IPS-NIHi11 (cell line): ENCODE results near the gene APOL3.
"Not testable (repeated sequence)": the region's sequence is repeated elsewhere in the genome, so short reads cannot be mapped to it uniquely, and the experiment has no call there.

Source experiments
- DNase-seq: peaks from one replicate; pipeline ENCODE4 v3.0.0; 2012; ENCODE audit warnings: mixed read lengths, low spot score

Gene APOL3

GRCh38 chr22:36134182-36134581, 26.4 kb downstream of the APOL3 start:
- no peak for DNase-seq

- DNase-seq: no peak
Observed at GRCh38 chr22:36131907-36132306, 28.6 kb downstream of the APOL3 start.

DNA sequence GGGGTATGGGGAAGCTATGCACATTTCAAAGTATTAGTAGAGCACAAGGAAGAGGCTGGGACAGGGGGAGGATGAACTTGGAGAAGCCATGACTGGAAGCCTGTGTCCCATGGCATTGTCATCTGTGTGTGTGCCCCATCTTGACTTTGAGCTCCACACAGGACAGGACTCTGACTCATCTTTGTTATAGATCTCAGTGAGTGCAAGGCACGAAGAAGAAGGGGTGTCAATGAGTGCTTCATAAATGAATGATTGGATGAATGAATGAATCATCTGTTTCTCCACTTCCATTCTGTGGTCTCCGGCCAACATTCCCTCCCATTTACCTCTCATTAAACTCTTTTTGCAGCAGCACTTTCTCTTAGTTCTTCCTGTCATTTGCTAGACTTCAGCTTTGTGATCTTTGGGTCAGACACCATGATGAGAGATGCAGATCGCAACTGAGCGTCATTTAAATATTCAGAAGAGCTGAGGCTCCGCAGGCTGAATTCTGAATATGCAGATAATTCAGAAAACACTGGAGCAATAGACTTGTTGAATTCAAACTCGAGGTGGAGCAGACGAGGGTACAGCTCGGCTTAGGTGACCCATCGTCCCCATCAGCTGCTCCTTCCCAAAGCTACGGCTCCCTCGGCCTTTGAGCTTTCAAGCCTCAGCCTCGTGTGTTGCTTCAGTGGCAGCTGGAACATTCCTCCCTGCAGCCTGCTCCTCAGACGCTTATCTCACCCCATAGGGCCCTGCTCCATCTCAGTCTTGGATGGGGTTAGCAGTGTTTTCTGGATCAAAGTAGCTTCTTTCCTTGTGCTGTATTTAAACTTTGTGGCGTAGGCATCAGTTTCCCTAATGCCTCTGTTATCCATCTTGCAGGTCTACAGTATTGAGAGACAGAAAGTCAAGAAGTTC, 30.8 kb downstream of the APOL3 start:
- DNase-seq: no peak

DNA sequence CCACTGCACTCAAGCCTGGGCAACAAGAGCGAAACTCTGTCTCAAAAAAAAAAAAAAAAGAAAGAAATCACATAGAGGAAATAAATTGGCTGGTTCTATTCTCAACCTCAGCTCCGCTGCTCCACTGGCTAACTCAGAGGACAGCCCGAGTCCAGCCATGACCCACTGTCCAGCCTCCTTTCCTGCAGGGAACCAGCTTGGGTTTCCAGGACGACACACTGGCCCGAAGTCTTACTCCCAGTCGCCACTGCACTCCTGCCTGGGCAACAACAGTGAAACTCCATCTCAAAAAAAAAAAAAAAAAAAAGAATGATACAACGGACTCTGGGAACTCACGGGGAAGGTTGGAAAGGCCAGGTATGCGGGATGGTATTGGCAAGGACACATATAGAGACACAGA, 31.5 kb downstream of the APOL3 start:
- no peak for DNase-seq

GRCh38 chr22:36125994-36126531, 34.5 kb downstream of the APOL3 start:
- no peak for DNase-seq

GRCh38 chr22:36125434-36125833, 35.1 kb downstream of the APOL3 start:
- no peak for DNase-seq

DNA sequence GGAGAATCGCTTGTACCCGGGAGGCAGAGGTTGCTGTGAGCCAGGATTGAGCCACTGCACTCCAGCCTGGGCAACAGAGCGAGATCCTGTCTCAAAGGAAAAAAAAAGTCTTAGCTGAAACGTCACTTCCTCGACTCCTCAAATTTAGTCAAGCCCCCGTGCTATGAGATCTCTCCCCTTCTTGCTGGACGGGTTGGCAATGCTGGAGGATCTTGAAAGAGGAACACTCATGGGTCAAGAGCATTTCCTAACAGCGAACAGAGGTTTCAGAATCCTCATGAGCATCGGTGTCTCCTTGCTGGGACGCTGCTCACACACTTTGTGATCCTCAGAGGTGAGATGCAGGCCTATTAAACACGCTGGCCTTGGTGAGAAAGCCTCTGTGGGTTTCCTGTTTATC, 35.9 kb downstream of the APOL3 start:
- no peak for DNase-seq

DNA sequence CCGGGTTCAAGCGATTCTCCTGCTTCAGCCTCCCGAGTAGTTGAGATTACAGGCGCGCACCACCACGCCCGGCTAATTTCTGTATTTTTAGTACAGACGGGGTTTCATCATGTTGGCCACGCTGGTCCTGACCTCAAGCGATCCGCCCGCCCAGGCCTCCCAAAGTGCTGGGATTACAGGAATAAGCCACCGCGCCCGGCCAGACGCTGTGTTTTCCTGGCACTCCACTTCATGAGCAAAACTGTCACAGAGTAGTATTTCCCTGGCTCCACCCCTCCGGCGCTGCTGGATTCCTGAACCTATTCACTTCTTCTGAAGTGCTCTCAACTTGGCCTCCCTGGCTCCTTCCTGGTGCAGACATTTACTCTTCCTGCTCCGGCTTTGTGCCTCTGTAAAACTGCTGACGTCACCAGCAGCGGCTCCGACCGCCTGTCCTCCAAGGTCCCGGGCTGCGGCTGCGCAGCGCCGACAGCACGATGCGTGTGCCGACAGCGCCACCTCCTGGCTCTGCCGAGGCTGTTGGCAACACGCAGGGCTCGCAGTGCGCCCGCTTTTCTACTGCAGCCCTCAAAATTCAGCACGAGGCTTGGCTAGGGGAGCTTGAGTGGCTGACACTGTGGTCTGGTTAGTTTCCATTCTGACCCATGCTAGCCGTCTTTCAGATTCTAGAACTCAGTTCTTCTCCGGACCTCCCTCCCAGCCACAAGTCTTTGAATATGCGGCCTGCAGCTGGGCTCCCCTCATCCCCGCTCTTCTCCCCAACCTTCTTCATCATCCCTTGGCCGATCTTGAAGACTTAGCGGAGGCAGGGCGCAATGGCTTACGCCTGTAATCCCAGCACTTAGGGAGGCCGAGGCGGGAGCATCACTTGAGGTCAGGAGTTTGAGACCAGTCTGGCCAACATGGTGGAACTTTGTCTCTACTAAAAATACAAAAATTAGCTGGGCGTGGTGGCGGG, 36.6 kb downstream of the APOL3 start:
- peak; percentile 97 for DNase-seq

- DNase-seq: not testable (repeated sequence)
Observed at GRCh38 chr22:36120621-36121351, 39.8 kb downstream of the APOL3 start.

GRCh38 chr22:36117053-36117554, 43.5 kb downstream of the APOL3 start:
- peak; percentile 49 for DNase-seq

DNA sequence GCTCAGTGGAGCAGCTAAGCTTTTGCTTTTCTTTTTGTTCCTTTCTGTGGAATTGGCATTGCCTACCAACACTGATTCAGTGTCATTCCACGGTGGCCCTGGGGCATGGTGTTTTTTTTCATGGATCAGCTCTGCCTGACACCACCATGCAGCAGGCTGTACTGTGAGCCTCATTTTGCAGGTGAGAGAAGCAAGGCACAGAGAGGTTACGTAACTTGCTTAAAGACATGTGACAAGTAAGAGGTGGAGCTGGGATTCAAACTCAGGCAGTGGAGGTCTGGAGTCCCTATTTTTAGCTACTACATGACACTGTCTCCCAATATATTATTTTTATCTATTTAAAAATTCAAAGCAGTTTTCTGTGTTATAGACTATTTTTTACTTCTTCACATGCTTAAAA, 44.4 kb downstream of the APOL3 start:
- no peak for DNase-seq

DNA sequence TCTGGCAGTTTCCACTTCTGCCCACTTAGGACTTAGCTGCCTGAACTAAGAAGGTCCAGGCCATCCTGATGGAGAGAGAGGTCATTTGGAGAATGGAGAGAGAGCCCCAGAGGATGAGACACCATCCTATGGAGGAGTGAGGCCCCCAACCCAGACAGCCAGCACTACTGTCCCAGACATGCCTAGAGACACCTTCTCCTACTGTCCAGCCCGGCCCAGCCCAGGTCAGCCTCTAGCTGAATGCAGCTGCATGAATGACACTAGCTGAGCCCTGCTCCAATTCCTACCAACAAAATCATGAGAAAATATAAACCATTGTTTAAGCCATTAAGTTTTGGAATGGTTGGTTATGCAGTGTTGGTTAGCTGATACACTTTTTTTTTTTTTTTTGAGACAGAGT, 47.4 kb downstream of the APOL3 start:
- DNase-seq: no peak

GRCh38 chr22:36111316-36111715, 49.2 kb downstream of the APOL3 start:
- DNase-seq: no peak

DNA sequence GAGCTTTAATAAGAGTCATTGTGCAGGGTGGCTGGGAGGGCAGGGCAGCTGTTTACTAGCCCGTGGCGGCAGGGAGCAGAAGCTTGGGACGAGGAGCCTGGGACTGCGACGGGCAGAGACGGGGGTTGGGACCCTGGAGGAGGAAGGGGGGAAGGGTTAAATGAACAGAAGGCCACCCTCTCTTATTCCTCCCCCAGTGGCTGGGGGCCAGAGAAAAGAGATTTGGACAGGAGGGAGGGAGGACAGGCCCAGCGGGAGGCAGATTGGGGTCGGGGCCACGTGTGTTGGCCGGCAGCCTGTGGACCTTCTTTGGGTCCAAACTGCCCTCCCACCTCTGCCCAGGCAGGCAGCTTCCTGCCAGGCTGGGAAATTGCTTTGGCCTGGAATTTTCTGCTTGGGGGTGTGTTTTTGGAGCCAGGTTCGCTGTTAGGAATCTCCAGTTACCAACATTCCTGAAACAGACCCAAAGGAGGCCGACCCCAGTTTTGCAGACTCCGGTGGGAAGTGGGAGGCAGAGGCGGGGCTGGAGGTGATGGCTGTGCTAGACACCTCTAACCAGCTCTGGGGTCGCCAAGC, 50.2 kb downstream of the APOL3 start:
- DNase-seq: peak; percentile 46

GRCh38 chr22:36107436-36107835, 53.1 kb downstream of the APOL3 start:
- DNase-seq: no peak

DNA sequence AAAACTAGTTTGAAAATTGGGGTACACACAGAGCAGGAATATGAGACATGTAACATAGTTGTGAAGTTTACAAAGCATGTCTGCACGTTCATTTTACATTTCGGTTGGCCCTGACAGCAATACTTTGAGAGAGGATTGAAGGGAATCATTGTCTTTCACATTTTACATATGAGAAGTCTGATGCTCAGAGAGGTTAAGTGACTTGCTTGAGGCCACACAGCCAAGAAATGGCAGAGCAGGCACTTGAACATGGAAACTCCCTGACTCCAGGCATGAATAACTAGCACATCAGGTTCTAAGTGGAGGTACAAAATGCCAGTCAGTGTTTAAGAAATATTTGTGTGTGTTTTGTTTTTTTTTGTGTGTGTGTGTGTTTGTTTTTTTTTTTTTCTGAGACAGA, 53.6 kb downstream of the APOL3 start:
- DNase-seq: no peak

DNA sequence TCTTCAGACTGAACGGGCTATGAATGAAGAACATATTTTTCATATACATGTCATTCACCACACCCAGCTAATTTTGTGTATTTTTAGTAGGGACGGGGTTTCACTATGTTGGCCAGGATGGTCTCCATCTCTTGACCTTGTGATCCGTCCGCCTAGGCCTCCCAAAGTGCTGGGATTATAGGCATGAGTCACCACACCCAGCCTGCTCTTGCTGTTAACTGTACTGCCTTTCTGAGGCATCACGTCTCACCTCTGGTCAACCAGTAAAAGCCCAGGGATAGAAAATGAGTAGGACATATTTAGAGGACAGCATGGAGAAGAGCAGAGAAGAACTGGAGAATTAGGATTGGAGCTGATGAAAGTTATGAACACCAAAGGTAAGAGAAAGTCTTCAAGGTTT, 55.6 kb downstream of the APOL3 start:
- DNase-seq: no peak

GRCh38 chr22:36104435-36104834, 56.1 kb downstream of the APOL3 start:
- DNase-seq: no peak

DNA sequence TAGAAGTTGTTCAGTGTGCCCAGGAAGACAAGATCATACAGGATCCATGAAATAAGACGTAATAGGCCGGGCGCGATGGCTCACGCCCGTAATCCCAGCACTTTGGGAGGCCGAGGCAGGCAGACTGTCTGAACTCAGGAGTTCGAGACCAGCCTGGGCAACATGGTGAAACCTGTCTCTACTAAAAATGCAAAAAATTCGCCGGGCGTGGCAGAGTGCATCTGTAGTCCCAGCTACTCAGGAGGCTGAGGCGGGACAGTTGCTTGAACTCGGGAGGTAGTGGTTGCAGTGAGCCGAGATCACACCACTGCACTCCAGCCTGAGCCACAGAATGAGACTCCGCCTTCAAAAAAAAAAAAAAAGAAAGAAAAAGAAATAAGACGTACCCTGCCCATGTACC, 56.7 kb downstream of the APOL3 start:
- DNase-seq: no peak

DNA sequence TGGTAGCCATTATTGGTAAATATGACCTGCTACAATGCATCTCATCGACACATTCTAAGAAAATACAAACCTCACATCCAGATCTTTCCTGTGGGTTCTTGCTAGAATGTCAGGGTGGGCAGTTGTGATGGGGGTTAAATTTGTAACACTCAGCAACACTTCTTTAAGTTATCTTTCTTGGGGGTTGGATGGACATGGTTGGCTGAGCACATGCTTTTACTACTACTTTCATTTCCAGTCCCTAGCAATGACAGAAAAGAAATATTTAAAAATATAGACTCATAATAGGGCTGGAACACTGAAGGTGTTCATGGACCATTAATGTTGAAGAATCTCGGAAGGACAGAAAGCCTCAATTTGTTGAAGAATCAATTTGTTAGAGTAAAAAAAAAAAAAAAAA, 57.6 kb downstream of the APOL3 start:
- DNase-seq: no peak

GRCh38 chr22:36101756-36102155, 58.8 kb downstream of the APOL3 start:
- no peak for DNase-seq
